ENCODE measurements around the gene COCH. TPM values are rescaled to one million over a fixed set of nuclear protein-coding genes. Genes with fewer than 3 reads are reported as not detected.

Gene COCH
- total RNA-seq, 2 experiments from 2014 or later, result not detected

DNA sequence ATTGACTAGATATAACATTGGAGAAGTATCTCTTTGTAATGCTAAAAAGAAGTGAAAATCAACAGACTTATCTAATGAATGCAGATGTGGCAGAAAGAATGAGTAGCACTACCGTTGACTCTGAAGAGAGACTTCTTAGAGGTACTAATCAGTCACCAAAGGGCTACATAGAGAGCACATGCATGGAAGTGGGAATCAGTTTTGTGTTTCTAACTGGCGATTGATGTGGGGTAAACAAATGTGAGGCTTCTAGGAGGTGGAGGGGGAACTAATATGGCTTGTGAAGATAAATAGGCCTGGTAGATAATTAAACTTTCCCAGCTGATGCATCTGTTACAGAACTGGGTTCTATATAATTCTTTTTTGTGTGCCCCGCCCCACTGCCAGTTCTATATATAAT, 10.5 kb downstream of the COCH start:
- no peaks in the 10 kb centered on the region for H3K36me3 ChIP-seq (ENCODE audit: insufficient read depth, low read length)
- H3K27ac Mint-ChIP-seq, result no peak overlapping the region
- ChIA-PET POLR2A (no interaction called here), CTCF (no interaction called here)
- H3K4me3 Mint-ChIP-seq, result no peak overlapping the region
- H3K27me3 Mint-ChIP-seq, result no peaks in the 10 kb centered on the region
- no peaks in the 10 kb centered on the region for H3K9me3 Mint-ChIP-seq
- H3K4me1 Mint-ChIP-seq (ENCODE audit: low read depth), result no peaks in the 10 kb centered on the region
- no peak overlapping the region for H3K27ac ChIP-seq (ENCODE audit: low read depth in 1 of 2, low read length in 2 of 2)
- TF ChIP-seq, protein P1, sequence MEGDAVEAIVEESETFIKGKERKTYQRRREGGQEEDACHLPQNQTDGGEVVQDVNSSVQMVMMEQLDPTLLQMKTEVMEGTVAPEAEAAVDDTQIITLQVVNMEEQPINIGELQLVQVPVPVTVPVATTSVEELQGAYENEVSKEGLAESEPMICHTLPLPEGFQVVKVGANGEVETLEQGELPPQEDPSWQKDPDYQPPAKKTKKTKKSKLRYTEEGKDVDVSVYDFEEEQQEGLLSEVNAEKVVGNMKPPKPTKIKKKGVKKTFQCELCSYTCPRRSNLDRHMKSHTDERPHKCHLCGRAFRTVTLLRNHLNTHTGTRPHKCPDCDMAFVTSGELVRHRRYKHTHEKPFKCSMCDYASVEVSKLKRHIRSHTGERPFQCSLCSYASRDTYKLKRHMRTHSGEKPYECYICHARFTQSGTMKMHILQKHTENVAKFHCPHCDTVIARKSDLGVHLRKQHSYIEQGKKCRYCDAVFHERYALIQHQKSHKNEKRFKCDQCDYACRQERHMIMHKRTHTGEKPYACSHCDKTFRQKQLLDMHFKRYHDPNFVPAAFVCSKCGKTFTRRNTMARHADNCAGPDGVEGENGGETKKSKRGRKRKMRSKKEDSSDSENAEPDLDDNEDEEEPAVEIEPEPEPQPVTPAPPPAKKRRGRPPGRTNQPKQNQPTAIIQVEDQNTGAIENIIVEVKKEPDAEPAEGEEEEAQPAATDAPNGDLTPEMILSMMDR (IDR thresholded peaks at IDR 0.05), result no peak
- ATAC-seq (ENCODE audit: poor library complexity) (no peak), DNase-seq (no peak)
- no peaks in the 10 kb centered on the region for H3K9me3 ChIP-seq (ENCODE audit: control insufficient read depth in 1 of 2, insufficient read depth in 1 of 2, low read length in 2 of 2)
- no peaks in the 10 kb centered on the region for H3K4me1 ChIP-seq (ENCODE audit: insufficient read depth, low read length)
- H3K27me3 ChIP-seq (ENCODE audit: control insufficient read depth in 1 of 2, insufficient read depth in 2 of 2, low read length in 2 of 2), result no peaks in the 10 kb centered on the region
- intact Hi-C loops (cut with DNase I, micrococcal nuclease), result no loop called here
- no peak overlapping the region for H3K4me3 ChIP-seq (ENCODE audit: low read length)
- no peaks in the 10 kb centered on the region for H3K36me3 Mint-ChIP-seq (ENCODE audit: low read depth)

DNA sequence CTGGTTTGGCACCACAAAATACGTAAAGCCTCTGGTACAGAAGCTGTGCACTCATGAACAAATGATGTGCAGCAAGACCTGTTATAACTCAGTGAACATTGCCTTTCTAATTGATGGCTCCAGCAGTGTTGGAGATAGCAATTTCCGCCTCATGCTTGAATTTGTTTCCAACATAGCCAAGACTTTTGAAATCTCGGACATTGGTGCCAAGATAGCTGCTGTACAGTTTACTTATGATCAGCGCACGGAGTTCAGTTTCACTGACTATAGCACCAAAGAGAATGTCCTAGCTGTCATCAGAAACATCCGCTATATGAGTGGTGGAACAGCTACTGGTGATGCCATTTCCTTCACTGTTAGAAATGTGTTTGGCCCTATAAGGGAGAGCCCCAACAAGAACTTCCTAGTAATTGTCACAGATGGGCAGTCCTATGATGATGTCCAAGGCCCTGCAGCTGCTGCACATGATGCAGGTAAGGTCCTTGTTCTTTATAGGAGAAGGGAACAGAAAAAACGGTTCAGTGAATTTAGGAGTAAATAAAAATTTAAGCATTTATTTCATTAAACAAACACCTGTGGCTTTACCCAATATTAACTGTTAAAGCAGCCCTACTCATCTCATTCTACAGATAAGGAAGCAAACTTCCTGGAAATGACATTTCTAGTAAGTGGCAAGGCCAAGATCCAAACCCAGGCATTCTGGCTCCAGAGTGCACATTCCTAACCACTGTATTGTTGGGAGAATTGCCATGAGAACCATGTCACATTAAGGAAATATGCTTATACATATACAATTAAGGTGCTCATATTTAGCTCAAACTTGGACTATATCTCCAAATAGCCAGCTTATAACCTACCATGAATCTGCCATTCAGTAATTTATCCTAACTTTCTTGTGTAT, 11.7 kb downstream of the COCH start:
- Mint-ChIP-seq H3K27me3 (no peaks in the 10 kb centered on the region), H3K36me3 (ENCODE audit: low read depth) (no peaks in the 10 kb centered on the region), H3K4me3 (no peak overlapping the region), H3K4me1 (ENCODE audit: low read depth) (no peaks in the 10 kb centered on the region), H3K9me3 (no peaks in the 10 kb centered on the region), H3K27ac (no peak overlapping the region)
- TF ChIP-seq, protein P1 (IDR thresholded peaks at IDR 0.05), result no peak
- POLR2A ChIA-PET, result no interaction called here
- H3K27me3 ChIP-seq (ENCODE audit: control insufficient read depth in 1 of 2, insufficient read depth in 2 of 2, low read length in 2 of 2), result no peaks in the 10 kb centered on the region
- H3K27ac ChIP-seq (ENCODE audit: low read depth in 1 of 2, low read length in 2 of 2), result no peak overlapping the region
- intact Hi-C loops (cut with DNase I, micrococcal nuclease), result no loop called here
- ATAC-seq (ENCODE audit: poor library complexity), result no peak
- no peak overlapping the region for H3K4me3 ChIP-seq (ENCODE audit: low read length)
- CTCF ChIA-PET, result no interaction called here
- H3K36me3 ChIP-seq (ENCODE audit: insufficient read depth, low read length), result no peaks in the 10 kb centered on the region
- DNase-seq, result no peak
- H3K4me1 ChIP-seq (ENCODE audit: insufficient read depth, low read length), result no peaks in the 10 kb centered on the region
- H3K9me3 ChIP-seq (ENCODE audit: control insufficient read depth in 1 of 2, insufficient read depth in 1 of 2, low read length in 2 of 2), result no peaks in the 10 kb centered on the region

DNA sequence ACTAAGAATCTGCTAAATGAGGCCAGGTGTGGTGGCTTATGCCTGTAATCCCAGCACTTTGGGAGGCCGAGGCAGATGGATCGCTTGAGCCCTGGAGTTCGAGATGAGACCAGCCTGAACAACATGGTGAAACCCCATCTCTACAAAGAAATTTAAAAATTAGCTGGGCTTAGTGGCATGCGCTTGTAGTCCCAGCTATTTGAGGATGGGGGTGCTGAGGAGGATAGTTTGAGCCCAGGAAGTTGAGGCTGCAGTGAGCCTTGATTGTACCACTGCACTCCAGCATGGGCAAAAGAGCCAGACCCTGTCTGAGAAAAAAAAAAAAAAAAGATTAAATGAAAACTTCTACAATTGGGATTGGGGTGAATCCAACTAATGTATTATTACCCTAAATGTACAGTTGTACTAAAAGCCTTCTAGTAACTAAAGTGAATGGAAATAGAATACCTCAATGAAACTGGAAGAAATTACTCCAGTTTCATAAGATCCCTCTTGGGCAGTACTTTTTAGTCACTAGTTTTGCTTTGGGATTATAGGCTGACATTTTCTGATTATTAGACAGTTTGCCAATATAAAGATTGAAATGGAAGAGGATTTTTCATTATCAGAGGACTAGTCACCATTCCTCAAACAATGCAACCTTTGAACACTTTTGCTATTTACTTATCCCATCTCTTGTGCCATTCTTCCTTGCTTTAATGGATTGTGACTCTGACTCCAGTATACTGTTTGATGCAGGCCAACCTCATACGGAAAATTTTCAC, 14.3 kb downstream of the COCH start:
- Histone ChIP-seq H3K4me1 (ENCODE audit: insufficient read depth, low read length) (no peaks in the 10 kb centered on the region), H3K4me3 (ENCODE audit: low read length) (no peak overlapping the region), H3K27ac (ENCODE audit: low read depth in 1 of 2, low read length in 2 of 2) (no peak overlapping the region), H3K9me3 (ENCODE audit: control insufficient read depth in 1 of 2, insufficient read depth in 1 of 2, low read length in 2 of 2) (no peaks in the 10 kb centered on the region), H3K27me3 (ENCODE audit: control insufficient read depth in 1 of 2, insufficient read depth in 2 of 2, low read length in 2 of 2) (no peaks in the 10 kb centered on the region), H3K36me3 (ENCODE audit: insufficient read depth, low read length) (no peaks in the 10 kb centered on the region)
- H3K4me1 Mint-ChIP-seq (ENCODE audit: low read depth), result no peaks in the 10 kb centered on the region
- H3K4me3 Mint-ChIP-seq, result no peak overlapping the region
- intact Hi-C loops (cut with DNase I, micrococcal nuclease), result no loop called here
- no peak for DNase-seq
- ChIA-PET POLR2A (no interaction called here), CTCF (no interaction called here)
- H3K27ac Mint-ChIP-seq, result peak overlapping the region; percentile 22
- peaks cover 3% of the 10 kb centered on the region for H3K36me3 Mint-ChIP-seq (ENCODE audit: low read depth)
- no peak for ATAC-seq (ENCODE audit: poor library complexity)
- no peaks in the 10 kb centered on the region for H3K27me3 Mint-ChIP-seq
- H3K9me3 Mint-ChIP-seq, result no peaks in the 10 kb centered on the region
- TF ChIP-seq, protein P1 (IDR thresholded peaks at IDR 0.05), result no peak
